ENCODE results near the gene RICTOR.
"Not testable (repeated sequence)": the region's sequence is repeated elsewhere in the genome, so short reads cannot be mapped to it uniquely, and the experiment has no call there.

The RICTOR gene

GRCh38 chr5:39014561-39014960, 59.6 kb downstream of the RICTOR start:
- DNase-seq (ENCODE audit: low read depth in 3 of 3) = no peak

- DNase-seq (ENCODE audit: low read depth in 3 of 3) = no peak
Observed at GRCh38 chr5:39013938-39014337, 60.3 kb downstream of the RICTOR start.

- DNase-seq (ENCODE audit: low read depth in 3 of 3) = not testable (repeated sequence)
Observed at GRCh38 chr5:39010958-39011357, 63.2 kb downstream of the RICTOR start.

- no peak for DNase-seq (ENCODE audit: low read depth in 3 of 3)
Observed at GRCh38 chr5:39009981-39010380, 64.2 kb downstream of the RICTOR start.

GRCh38 chr5:39009280-39009679, 64.9 kb downstream of the RICTOR start:
- DNase-seq (ENCODE audit: low read depth in 3 of 3) = no peak

GRCh38 chr5:39006650-39007049, 67.5 kb downstream of the RICTOR start:
- no peak for DNase-seq (ENCODE audit: low read depth in 3 of 3)

GRCh38 chr5:39005566-39006232, 68.5 kb downstream of the RICTOR start:
- DNase-seq (ENCODE audit: low read depth in 3 of 3) = no peak

GRCh38 chr5:39001683-39002082, 72.5 kb downstream of the RICTOR start:
- no peak for DNase-seq (ENCODE audit: low read depth in 3 of 3)

- DNase-seq (ENCODE audit: low read depth in 3 of 3) = no peak
Observed at GRCh38 chr5:38999037-38999436, 75.2 kb downstream of the RICTOR start.

- no peak for DNase-seq (ENCODE audit: low read depth in 3 of 3)
Observed at GRCh38 chr5:38997591-38997990, 76.6 kb downstream of the RICTOR start.

GRCh38 chr5:38996123-38996522, 78.1 kb downstream of the RICTOR start:
- DNase-seq (ENCODE audit: low read depth in 3 of 3) = no peak

GRCh38 chr5:38994324-38994927, 79.8 kb downstream of the RICTOR start:
- DNase-seq (ENCODE audit: low read depth in 3 of 3) = no peak

- DNase-seq (ENCODE audit: low read depth in 3 of 3) = not testable (repeated sequence)
Observed at GRCh38 chr5:38989974-38990719, 84.1 kb downstream of the RICTOR start.

GRCh38 chr5:38985909-38986452, 88.2 kb downstream of the RICTOR start:
- DNase-seq (ENCODE audit: low read depth in 3 of 3) = no peak

- no peak for DNase-seq (ENCODE audit: low read depth in 3 of 3)
Observed at GRCh38 chr5:38979535-38979934, 94.7 kb downstream of the RICTOR start.

GRCh38 chr5:38978036-38978435, 96.2 kb downstream of the RICTOR start:
- DNase-seq (ENCODE audit: low read depth in 3 of 3) = no peak

GRCh38 chr5:38968665-38969064, 105.5 kb downstream of the RICTOR start:
- no peak for DNase-seq (ENCODE audit: low read depth in 3 of 3)

- DNase-seq (ENCODE audit: low read depth in 3 of 3) = no peak
Observed at GRCh38 chr5:38961691-38962090, 112.5 kb downstream of the RICTOR start.

- no peak for DNase-seq (ENCODE audit: low read depth in 3 of 3)
Observed at GRCh38 chr5:38953426-38954012, 120.7 kb downstream of the RICTOR start.

GRCh38 chr5:38948501-38948900, 125.7 kb downstream of the RICTOR start:
- no peak for DNase-seq (ENCODE audit: low read depth in 3 of 3)

- DNase-seq (ENCODE audit: low read depth in 3 of 3) = no peak
Observed at GRCh38 chr5:38944282-38944681, 129.9 kb downstream of the RICTOR start.

GRCh38 chr5:38941912-38942311, 132.3 kb downstream of the RICTOR start:
- no peak for DNase-seq (ENCODE audit: low read depth in 3 of 3)
